Measurements from ENCODE around the gene UBR4.

The UBR4 gene

DNA sequence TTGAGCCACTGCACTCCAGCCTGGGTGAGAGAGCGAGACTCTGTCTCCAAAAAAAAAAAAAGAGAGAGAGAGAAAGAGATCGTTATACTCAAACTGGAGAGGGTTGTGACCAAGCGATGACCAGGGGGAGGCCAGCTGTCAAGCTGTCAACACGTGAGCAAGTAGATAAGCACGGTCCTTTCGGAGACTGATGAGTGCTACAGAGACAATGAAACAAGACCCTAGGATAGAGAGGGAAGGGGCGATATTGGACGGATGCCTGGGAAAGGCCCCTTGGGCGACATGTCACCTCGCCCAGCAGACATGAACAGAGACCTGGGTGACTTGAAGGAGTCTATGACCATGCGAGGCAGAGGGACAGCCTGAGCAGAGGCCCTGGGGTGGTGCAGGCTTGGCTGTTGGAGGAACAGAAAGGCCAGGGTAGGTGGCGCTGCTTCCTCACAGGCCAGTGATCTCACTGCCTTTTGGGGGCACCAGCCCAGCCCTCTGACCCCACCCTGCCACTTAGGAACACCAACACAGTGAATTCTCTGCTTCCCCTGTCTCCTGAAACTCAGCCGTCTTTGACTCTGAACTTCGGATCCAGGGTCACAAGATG lies 152.8 kb downstream of the UBR4 start:
- no peak for DNase-seq (ENCODE audit: low read depth in 2 of 2)

DNA sequence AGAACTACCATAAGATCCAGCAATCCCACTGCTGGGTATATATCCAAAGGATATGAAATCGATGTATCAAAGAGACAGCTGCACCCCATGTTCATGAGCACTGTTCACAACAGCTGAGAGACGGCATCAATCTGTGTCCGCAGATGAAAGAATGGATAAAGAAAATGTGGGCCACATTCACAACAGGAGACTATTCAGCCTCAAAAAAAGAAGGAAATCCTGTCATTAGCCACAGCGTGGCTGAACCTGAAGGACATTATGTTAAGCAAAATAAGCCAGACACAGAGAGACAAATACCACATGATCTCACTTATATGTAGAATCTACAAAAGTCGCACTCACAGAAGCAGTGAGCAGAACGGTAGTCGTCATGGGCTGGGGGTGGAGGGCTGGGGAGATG lies 154.4 kb downstream of the UBR4 start:
- DNase-seq (ENCODE audit: low read depth in 2 of 2) = no peak

DNA sequence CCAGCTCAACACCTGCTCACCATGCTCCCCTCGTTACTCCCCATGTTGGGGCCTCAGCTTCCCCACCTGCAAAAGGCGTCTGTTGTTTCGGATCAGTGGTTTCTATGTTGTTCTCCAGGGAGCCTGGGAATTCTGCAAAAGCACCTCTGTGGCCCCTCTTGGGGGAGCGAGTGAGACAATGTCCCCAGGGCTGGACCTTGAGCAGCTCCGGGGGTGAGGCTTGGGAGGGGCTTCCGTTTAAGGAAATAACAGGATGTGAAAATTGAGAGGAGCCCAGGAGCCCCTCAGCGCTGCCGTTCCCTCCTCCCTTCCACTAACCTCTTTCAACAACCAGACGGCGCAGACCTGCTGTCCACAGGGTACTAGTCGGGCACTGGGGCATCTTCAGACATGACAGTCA lies 155.1 kb downstream of the UBR4 start:
- no peak for DNase-seq (ENCODE audit: low read depth in 2 of 2)

DNA sequence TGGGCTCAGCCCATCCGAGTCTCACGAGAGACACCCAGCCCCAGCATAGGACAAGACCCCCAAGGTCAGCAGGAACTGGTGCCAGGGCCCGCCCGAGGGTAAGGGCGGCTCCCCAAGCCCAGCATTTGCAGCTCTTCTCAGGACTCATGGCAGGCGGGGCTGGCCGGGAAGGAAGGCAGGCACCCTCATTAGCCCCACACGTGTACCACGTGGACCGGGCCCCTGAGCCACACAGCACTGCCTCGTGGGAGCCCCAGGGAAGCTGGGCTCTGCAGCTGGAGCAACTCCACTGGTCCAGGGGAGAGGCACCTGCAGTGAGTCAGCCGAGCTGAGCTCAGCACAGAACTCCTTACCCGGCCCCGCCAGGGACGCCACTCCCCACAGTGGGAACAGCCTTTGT lies 155.8 kb downstream of the UBR4 start:
- DNase-seq (ENCODE audit: low read depth in 2 of 2) = no peak

DNA sequence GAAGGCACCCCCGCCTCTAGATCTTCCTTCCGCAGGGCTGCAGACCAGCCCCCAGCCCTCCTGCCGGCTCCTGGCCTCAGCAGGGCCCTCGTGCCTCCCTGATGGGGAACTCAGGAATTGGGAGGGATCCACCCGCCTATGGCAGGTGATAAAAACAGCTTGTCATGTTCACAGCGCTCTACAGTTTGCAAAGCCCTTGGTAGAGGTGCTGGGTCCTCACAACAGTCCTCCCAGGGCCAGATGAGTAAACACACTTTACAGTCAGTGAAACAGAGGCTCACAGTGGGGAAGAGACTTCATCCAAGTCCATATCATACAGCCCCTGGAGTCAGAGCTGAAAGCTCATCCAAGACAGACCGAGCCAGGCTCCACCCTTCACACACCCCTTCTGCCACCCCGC lies 156.6 kb downstream of the UBR4 start:
- DNase-seq (ENCODE audit: low read depth in 2 of 2) = no peak

DNA sequence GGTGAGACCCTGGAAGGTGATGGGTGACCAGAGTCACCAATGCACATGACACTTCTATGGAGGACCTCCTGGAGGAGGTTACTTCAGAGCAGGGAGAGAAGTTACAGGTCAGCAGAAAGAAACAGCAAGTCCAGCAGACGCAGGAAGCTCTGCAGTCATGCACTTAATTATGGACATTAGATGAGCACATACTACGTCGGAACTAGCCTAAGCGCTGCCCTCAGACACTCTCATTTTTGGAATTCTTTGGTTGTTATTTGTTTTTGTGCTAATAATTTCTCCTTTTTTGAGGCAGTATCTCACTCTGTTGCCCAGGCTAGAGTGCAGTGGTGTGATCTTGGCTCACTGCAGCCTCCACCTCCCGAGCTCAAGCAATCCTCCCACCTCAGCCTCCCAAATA lies 160.3 kb downstream of the UBR4 start:
- DNase-seq (ENCODE audit: low read depth in 2 of 2) = no peak

DNA sequence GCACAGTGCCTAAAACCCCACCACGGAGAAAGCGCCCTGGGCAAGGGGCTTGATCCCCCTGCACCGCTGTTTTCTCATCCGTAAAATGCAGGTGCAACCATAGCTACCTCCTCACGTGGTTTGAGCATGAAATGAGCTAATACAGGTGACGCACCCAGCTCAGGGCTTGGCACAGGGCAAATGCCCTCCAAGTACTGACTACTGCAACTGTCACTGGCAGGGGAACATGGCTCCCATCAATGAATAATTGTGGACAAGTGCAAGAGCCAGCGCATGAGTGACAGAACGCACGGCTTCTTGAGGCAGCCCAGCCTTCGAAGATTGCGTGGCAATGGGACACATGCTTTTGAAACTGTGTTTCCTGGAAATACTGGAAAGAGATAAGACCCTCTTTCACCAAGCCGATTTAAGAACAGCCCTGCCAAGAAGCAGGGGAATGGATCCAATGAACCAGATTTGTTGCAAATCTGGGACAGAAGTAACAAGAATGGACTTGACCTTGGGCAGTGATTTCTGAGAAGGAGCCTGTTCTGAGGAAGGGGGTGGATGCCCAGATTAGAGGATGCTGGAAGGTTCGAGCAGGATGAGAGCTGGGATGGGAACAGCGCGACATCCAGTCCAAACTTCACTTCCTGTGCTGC lies 160.8 kb downstream of the UBR4 start:
- DNase-seq (ENCODE audit: low read depth in 2 of 2) = no peak

DNA sequence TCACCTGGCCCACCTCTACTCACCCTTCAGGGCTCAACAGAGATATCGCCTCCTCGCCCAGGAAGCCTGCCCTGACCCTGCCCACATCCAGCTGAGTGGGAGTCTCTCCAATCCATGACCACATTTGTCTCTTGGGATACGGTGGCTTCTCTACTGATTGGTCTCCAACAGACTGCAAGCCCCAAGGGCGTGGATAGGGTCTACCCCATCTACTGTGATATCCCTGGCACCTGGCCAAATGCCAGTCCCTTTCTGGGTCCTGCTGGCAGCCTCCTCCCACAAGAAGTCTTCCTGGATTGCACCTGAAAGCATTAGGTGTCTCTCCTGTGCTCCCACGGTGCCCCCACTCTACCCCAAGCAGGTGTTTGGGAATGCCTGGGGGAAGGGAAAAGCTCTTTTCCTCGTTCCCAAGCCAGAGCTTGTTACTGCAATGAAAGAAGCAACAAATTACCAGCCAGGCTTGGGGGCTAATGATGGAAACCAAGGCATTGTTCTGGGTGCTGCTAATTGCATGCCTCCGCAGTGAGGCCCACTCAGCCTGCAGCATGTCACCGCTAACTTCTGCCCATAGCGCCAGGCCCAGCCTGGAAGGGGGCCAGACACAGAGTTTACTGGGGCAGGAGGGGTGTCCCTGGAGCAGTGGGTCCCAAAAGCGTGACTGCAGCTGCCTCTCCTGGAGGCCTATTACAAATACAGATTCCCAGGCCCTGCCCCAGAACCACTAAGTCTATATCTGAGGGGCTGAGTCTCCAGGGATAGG lies 162.9 kb downstream of the UBR4 start:
- no peak for DNase-seq (ENCODE audit: low read depth in 2 of 2)

DNA sequence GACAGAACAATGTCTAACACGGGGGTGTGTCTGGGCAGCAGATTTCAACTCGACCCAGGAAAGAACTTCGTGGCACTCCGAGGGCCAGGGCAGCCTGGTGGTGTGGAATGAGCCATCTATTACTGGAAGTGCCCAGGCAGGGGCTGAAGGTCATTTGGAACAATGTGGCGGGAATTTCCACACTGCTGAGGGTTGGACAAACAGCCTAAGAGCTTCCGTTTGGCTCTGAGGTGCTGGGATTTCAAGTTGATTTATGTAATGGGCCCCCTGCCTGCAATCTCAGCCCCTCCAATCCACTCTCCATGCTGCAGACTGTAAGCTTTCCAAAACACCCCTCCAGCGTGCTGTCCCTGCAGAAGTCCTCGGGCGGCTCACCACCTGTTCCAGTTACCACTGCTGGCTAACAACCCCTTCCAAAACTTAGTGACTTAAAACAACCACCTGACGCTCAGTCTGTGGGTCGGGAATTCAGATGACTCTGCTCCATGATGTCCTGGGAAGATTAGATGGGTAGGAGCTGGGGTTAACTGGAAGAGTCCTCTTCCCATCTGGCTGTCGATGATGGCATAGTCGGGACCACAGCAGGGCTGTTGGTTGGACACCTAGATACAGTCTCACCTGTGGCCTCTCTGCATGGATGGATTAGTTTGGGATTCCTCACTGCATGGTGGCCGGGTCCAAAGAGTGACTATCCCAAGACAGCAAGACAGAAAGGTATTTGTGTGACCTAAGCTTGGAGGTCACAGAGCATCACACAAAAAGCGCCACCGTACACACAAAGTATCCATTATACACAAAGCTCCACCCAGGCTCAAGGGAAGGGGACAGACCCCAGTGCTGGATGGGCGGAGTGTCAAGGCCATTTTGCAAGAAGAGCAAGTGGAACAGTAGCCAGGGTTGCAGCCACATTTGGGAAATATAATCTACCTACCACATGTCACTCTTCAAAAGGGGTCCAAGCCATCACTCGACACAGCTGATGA lies 163.9 kb downstream of the UBR4 start:
- DNase-seq (ENCODE audit: low read depth in 2 of 2) = no peak

DNA sequence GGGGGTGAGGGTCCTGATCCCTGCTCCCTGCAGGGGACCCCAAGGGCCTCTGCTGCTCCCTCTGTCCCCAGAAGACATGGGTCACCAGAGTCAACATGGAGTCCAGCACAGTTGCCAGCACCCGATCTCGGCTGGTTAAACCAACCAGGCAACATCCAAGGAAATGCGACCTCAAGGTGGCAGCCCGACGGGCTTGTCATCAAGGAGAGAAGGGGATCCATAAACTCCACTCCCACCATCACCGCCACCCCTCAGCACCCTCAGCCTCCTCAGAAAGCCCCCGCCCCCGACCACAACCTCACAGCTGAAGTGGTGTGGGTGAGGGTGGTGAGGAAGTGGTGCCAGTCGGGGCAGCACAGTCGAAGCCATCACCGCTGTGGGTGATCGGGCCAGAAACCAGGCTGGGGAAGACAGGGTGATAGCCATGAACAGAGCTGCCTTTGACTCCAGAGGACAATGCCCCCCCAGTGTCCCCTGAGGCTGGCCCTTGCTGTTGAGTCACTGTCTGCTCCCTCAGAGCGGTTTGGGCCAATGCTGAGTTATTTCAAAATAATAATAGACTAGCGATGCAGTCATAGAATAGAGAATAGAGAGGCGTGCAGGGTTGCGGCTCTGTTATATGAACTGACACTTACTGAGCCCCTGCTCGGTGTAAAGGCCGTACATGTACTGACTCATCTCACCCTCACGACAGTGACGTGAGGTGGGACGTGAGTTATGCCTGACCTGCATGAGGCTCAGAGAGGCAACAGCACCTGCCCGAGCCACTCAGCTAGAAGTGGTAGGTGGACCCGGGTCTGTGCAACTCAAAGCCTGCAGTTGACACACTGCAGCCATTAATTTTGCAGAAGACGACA lies 164.9 kb downstream of the UBR4 start:
- DNase-seq (ENCODE audit: low read depth in 2 of 2) = no peak

DNA sequence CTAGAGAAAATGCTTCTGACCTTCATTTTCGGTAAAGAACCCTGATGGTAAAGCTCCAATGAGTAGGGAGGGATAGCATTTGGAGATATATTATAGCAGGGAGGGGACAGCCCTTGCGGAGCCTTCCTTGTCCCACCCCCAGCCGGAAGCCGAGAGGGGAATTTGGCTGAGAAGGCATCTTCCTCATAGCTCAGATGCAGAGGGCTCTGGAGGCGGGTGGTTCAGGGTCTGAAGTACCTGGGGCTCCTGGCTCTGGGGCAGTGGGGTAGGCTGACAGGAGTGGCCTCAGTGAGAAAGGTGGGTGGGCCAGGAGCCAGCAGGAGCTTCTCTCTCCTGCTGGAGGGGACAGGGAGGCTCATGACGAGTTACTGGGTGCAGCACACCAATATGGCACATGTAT lies 165.6 kb downstream of the UBR4 start:
- DNase-seq (ENCODE audit: low read depth in 2 of 2) = no peak

DNA sequence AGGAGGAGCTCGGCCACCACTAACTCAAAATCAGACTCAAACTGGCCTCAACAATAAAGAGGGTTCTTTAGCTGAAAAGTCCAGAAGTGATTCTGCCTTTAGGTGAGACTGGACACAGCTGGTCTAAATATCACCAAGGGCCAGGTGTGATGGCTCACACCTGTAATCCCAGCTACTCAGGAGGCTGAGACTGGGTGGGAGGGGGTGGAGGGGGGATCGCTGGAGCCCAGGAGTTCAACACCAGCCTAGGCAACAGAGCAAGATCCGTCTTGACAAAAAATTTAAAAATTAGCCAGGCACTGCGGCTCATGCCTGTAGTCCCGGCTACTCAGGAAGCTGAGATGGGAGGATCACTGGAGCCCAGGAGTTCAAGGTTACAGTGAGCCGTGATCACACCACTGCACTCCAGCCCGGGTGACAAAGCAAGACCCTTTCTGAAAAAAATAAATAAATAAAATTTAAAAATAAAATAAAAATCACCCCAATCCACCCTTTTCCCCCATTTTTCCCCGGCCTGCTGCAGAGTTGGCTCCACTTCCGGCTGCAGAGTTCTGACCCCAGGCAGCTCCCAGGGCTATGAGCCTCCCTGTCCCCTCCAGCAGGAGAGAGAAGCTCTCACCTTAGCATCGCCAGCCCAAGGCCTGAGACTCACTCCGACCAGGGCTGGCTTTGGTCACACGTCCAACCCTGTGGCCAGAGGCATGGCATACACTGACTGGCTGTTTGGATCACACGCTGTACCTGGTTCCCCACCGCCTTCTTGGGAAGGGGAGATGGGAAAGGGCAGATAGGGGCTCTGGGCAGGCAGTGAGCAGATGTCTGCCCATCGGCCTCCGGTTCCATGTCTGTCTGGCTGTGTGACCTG lies 166.3 kb downstream of the UBR4 start:
- no peak for DNase-seq (ENCODE audit: low read depth in 2 of 2)

DNA sequence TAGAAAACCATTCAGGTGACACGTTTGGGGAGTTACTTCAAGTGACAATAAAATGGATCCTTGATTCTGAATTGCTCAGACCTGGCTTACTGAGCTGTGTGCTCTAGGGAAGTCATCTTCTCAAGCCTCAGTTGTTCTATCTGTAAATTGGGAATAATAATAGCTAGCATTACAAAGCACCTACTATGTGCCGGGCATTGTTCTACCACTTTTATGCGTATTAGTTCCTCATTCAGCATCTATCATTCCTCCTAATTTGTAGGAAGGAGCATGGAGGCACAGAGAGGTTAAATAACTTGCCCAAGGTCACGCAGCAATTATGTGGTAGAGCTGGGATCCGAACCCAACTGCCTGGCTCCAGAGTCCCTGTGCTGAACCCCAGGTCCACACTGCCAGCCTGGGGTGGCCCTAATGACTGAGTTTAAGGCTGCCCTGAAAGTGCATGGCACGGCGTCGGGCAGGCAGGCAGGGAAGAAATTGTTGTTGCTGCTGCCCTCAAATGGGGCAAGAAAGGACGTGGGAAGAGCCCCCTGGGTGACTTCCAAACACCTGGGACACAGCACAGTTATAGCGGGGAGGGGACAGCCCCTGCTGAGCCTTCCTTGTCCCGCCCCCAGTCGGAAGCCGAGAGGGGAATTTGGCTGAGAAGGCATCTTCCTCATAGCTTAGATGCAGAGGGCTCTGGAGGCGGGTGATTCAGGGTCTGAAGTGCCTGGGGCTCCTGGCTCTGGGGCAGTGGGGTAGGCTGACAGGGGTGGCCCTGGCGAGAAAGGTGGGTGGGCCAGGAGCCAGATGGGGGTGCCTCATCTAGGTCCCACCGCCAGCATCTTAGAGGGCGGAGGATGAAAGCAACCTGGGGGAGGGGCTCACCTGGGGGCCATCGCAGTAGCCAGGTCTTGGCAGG lies 167.1 kb downstream of the UBR4 start:
- peak in 1 of 2 donors; percentile 25 for DNase-seq (ENCODE audit: low read depth in 2 of 2)

DNA sequence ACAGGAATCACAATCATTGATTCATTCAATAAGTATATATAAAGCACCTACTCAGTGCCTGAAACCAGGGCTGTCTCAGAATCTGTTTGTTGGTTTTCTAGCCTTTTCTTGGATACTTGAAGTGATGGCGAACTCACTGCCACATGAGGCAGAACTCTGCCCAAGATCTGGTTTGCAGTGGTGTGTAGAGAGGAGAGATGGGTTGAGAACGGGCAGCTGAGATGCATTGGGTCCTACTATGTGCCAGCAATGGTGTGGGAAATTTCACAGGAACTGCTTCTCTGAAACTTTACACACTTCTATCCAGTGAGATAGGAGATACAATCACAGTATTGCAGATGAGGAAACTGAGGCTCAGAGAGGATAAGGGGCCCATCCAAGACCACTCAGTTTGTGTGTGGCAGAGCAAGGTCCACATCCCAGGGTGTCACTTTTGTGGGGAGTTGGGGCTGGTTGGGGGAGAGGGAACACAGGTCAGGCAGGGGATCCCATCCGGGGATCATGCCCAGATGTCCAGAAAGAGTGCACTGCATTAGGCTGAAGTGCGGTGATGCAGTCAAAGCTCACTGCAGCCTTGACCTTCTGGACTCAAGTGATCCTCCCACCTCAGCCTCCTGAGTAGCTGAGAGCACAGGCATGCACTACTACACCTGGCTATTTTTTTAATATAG lies 169.9 kb downstream of the UBR4 start:
- DNase-seq (ENCODE audit: low read depth in 2 of 2) = no peak

DNA sequence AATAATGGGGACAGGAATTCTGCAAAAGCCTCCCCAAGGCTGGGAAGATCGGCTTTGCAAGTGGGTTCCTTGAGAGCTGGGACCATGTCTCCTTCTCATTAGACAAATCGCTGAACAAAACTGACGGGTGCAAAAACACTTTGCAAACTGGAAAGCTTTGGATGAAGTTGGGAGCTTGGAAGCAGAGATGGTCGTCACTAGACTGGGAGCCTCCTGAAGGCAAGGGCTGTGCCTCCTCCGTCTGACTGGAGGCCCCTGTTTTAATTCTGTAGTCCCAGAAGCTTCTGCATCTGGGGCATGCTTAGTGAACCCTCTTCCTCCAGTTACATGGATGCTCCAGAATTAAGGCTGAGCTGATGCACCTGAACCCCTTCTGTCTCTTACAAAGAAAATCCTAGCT lies 171.3 kb downstream of the UBR4 start:
- DNase-seq (ENCODE audit: low read depth in 2 of 2) = no peak

DNA sequence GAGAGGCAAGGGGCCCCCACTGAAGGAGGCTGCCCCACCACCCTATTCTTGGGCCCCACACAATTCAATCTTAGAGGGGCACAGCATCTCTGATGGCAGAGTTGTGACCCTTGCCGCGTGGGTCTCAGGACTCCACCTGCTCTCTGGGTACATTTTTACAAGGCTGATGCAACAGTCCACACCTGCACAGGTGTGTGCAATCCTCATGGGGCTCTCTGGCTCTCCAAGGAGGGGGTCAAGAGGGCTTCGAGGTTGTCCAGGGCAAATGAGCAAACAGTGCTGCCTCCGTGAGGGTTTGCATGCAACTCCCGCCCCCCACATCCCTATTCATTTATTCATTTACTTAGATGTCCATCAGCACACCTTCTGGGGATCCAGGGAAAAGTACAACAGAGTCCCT lies 172.0 kb downstream of the UBR4 start:
- DNase-seq (ENCODE audit: low read depth in 2 of 2) = no peak

DNA sequence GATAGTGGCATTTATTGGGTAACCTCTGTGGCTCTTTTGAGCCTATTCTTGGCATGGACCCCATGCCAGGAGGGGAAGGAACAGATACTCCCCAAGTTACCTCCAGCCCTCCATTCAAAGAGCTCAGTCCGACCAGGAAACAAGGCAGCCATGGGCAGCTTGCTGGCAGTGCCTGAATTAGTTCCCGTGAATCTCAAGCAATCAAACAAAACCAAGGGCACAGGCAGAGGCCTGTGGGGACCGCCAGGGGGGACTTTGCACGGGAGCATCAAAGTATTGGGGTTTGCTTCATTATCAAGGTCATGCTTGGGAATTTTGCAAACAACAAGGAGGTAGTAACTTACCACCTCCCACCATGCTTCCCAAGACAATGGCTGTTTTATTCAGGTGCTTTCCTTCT lies 172.4 kb downstream of the UBR4 start:
- DNase-seq (ENCODE audit: low read depth in 2 of 2) = no peak

DNA sequence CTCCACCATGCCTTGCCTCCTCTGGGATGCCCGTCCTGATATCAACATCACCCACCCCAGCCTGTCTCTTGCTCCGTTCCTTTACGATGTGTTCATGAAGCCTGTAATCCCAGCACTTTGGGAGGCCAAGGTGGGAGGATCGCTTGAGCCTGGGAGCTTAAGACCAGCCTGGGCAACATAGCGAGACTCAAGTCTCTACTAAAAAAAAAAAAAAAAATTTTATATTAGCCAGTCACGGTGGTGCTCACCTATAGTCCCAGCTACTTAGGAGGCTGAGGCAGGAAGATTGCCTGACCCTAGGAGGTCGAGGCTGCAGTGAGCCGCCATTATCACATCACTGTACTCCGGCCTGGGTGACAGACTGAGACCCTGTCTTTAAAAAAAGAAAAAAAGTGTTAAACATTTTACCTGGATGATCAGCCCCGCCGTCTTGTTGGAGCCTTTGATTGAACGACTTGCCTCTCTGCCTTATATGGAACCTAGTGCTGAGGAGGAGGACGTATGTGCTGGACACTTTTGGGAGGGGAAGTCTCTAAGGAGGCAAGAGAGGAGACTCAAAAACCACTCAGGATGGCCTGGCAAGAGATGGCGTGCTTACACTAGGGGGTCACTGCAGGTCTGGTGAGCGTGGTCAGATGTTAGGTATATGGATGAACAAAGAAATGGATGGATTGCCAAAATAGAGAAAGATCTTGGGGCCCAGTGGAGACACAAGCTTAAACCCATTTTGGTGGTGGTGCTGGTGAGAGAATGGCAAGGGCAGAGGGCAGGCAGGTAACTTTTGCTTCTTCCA lies 173.1 kb downstream of the UBR4 start:
- no peak for DNase-seq (ENCODE audit: low read depth in 2 of 2)
